Left lobe of liver (tissue), 2 donors: ENCODE results near the gene UBE2O. TPM values are rescaled to one million over a fixed set of nuclear protein-coding genes. Genes with fewer than 3 reads are reported as not detected.
A peak's percentile ranks its signal among the peaks of the same experiment; 100 is the strongest.

Source experiments
- ATAC-seq: fragments of 200-7000 bp; cut with Tn5 transposase; one replicate; pipeline ENCODE4 v1.9.1; 2020; ENCODE audit warnings: mild to moderate bottlenecking, moderate library complexity
- DNase-seq: peaks from one replicate; pipeline ENCODE4 v3.0.0-alpha.2; 2020; ENCODE audit warnings: low spot score
- total RNA-seq: library from RNA; stranded (reverse); gene quantifications from one replicate; pipeline ENCODE4 v1.2.1, GENCODE V29; 2021
- donor health status: DM: no; HTN: no; CAD: no; lungs with moderate emphysema.
- donor health status: DM: no; HTN: yes; CAD: no.

UBE2O gene
- total RNA-seq, 1 donor from 2014 or later = 9.8 TPM

- no peak for DNase-seq
- no peak for ATAC-seq
Measured at GRCh38 chr17:76468634-76469010, 15.7 kb upstream of the UBE2O start.

GRCh38 chr17:76467809-76468633 lies 15.1 kb upstream of the UBE2O start:
- DNase-seq (no peak), ATAC-seq (no peak)

- DNase-seq (no peak), ATAC-seq (no peak)
Measured at GRCh38 chr17:76467366-76467765, 14.4 kb upstream of the UBE2O start, which contains the start of gene AANAT. Gene AANAT (plus strand): TSS chr17:76467603. CDS start chr17:76468747, 1,144 bp downstream.

- DNase-seq = no peak
- ATAC-seq = no peak
Measured at GRCh38 chr17:76466775-76467130, 13.8 kb upstream of the UBE2O start.

GRCh38 chr17:76462556-76463290 lies 9.8 kb upstream of the UBE2O start:
- ATAC-seq (no peak), DNase-seq (no peak)

- no peak for DNase-seq
- no peak for ATAC-seq
Measured at GRCh38 chr17:76461765-76462555, 9.0 kb upstream of the UBE2O start.

- DNase-seq = no peak
- ATAC-seq = no peak
Measured at GRCh38 chr17:76459674-76460073, 6.7 kb upstream of the UBE2O start.

GRCh38 chr17:76458580-76459490 lies 5.9 kb upstream of the UBE2O start:
- DNase-seq = peak; percentile 65
- ATAC-seq = peak; percentile 91

GRCh38 chr17:76453431-76453743 lies 435 bp upstream of the UBE2O start:
- ATAC-seq (no peak), DNase-seq (no peak)

GRCh38 chr17:76452127-76452659 lies 759 bp downstream of the UBE2O start:
- ATAC-seq (peak; percentile 70), DNase-seq (no peak)

GRCh38 chr17:76451506-76451905 lies 1.4 kb downstream of the UBE2O start:
- no peak for ATAC-seq
- no peak for DNase-seq

GRCh38 chr17:76449126-76449525 lies 3.8 kb downstream of the UBE2O start:
- ATAC-seq = no peak
- no peak for DNase-seq

- ATAC-seq = no peak
- DNase-seq = no peak
Measured at GRCh38 chr17:76447931-76448652, 4.9 kb downstream of the UBE2O start.

- ATAC-seq (peak; percentile 46), DNase-seq (no peak)
Measured at GRCh38 chr17:76446449-76447231, 6.3 kb downstream of the UBE2O start.

- DNase-seq = no peak
- no peak for ATAC-seq
Measured at GRCh38 chr17:76445697-76446448, 7.1 kb downstream of the UBE2O start.

GRCh38 chr17:76444518-76445311 lies 8.2 kb downstream of the UBE2O start:
- ATAC-seq (no peak), DNase-seq (no peak)
